Measurements from ENCODE around the gene FAM81A. TPM values are rescaled to one million over a fixed set of nuclear protein-coding genes. Genes with fewer than 3 reads are reported as not detected.

Gene FAM81A
- total and polyA plus RNA-seq, 2 donors (not counting 1 experiment from before 2014, with no cell fraction given), result 0.24 to 0.33 TPM

DNA sequence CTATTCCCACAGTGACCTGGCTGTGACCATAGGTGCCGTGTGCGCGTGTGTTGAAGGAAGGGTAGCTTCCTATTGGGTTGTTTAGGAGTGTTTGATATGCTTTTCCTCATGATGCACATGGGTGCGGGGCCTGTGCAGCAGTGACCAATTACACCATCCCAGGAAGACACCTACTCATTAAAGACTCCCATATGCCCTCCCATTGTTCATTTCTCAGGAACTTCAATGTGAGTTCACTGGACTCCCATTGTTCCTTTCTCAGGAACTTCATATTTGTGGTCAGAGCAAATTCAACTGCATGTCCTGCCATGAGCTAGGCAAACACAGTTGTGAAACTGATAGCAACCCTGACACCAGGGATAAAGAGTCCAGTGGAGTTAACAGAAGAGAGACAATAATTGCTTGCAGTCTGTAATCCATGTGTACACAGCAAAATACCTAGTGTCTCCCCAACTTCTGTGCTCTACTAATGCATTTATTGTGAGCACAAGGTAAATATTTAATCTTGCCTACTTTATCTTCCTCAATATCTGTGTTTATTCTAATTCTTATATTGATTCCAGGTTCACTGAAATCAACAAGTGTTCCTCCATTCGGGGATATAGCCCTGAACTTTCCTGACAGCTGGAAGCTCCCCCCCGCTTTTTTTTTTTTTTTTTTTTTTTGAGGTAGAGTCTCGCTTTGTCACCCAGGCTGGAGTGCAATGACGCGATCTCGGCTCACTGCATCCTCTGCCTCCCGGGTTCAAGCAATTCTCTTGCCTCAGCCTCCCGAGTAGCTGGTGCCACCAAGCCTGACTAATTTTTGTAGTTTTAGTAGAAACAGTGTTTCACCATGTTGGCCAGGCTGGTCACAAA, 116.1 kb downstream of the FAM81A start:
- Histone ChIP-seq H3K9ac (ENCODE audit: insufficient read depth, low read length) (no peak overlapping the region), H3K4me2 (ENCODE audit: extremely low read depth, insufficient read depth, low read length) (no peak overlapping the region), H2AFZ (ENCODE audit: low read length) (no peak overlapping the region), H4K20me1 (ENCODE audit: control insufficient read depth, extremely low read depth, insufficient read depth, low read length) (no peaks in the 10 kb centered on the region), H3K36me3 (ENCODE audit: control insufficient read depth, insufficient read depth, low read length) (no peaks in the 10 kb centered on the region), H3K9me3 (ENCODE audit: control insufficient read depth, insufficient read depth, low read depth, low read length) (no peaks in the 10 kb centered on the region), H3K4me3 (replicated peaks in 1 of 4; ENCODE audit: control extremely low read depth in 1 of 4, insufficient read depth in 1 of 4, low read depth in 3 of 4, low read length in 4 of 4) (no peak overlapping the region), H3K79me2 (ENCODE audit: control insufficient read depth, insufficient read depth, low read length) (no peaks in the 10 kb centered on the region), H3K4me1 (ENCODE audit: control insufficient read depth, extremely low read depth, insufficient read depth, low read length) (no peaks in the 10 kb centered on the region), H3K27me3 (ENCODE audit: control insufficient read depth, insufficient read depth, low read length) (no peaks in the 10 kb centered on the region), H3K27ac (ENCODE audit: insufficient read depth, low read length) (no peak overlapping the region)
- TF ChIP-seq, protein P1, sequence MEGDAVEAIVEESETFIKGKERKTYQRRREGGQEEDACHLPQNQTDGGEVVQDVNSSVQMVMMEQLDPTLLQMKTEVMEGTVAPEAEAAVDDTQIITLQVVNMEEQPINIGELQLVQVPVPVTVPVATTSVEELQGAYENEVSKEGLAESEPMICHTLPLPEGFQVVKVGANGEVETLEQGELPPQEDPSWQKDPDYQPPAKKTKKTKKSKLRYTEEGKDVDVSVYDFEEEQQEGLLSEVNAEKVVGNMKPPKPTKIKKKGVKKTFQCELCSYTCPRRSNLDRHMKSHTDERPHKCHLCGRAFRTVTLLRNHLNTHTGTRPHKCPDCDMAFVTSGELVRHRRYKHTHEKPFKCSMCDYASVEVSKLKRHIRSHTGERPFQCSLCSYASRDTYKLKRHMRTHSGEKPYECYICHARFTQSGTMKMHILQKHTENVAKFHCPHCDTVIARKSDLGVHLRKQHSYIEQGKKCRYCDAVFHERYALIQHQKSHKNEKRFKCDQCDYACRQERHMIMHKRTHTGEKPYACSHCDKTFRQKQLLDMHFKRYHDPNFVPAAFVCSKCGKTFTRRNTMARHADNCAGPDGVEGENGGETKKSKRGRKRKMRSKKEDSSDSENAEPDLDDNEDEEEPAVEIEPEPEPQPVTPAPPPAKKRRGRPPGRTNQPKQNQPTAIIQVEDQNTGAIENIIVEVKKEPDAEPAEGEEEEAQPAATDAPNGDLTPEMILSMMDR (conservative IDR thresholded peaks at IDR 0.05 in 1 of 2, IDR thresholded peaks at IDR 0.05 in 1 of 2; ENCODE audit: low read depth in 1 of 2, low read length in 2 of 2), result no peak
- no peak for TF ChIP-seq EZH2 (IDR thresholded peaks at IDR 0.05; ENCODE audit: low read length, missing control alignments)
- peak in 1 of 2 donors; percentile 84 for DNase-seq (ENCODE audit: low read depth in 2 of 2)

DNA sequence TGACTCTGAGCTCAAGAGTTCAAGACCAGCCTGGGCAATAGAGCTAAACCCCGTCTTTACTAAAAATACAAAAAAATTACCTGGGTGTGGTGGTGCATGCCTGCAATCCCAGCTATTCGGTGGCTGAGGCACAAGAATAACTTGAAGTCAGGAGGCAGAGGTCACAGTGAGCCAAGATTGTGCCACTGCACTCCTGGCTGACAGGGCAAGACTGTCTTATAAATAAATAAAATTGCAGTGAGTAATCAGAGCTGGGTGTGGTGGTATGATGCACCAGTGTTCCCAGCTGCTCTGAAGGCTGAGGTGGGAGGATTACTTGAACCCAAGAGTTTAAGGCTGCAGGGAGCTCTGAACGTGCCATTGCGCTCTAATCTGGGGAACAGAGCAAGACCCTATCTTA, 117.7 kb downstream of the FAM81A start:
- no peak overlapping the region for H3K4me2 ChIP-seq (ENCODE audit: extremely low read depth, insufficient read depth, low read length)
- H3K4me3 ChIP-seq (replicated peaks in 1 of 4; ENCODE audit: control extremely low read depth in 1 of 4, insufficient read depth in 1 of 4, low read depth in 3 of 4, low read length in 4 of 4), result no peak overlapping the region
- H3K4me1 ChIP-seq (ENCODE audit: control insufficient read depth, extremely low read depth, insufficient read depth, low read length), result no peaks in the 10 kb centered on the region
- peak; percentile 5 to 10 for DNase-seq (ENCODE audit: low read depth in 2 of 2)
- H2AFZ ChIP-seq (ENCODE audit: low read length), result no peak overlapping the region
- H3K27ac ChIP-seq (ENCODE audit: insufficient read depth, low read length), result no peak overlapping the region
- no peaks in the 10 kb centered on the region for H3K27me3 ChIP-seq (ENCODE audit: control insufficient read depth, insufficient read depth, low read length)
- H3K9me3 ChIP-seq (ENCODE audit: control insufficient read depth, insufficient read depth, low read depth, low read length), result no peaks in the 10 kb centered on the region
- TF ChIP-seq, protein P1 (conservative IDR thresholded peaks at IDR 0.05 in 1 of 2, IDR thresholded peaks at IDR 0.05 in 1 of 2; ENCODE audit: low read depth in 1 of 2, low read length in 2 of 2), result no peak
- TF ChIP-seq EZH2 (IDR thresholded peaks at IDR 0.05; ENCODE audit: low read length, missing control alignments), result no peak
- H4K20me1 ChIP-seq (ENCODE audit: control insufficient read depth, extremely low read depth, insufficient read depth, low read length), result no peaks in the 10 kb centered on the region
- no peak overlapping the region for H3K9ac ChIP-seq (ENCODE audit: insufficient read depth, low read length)
- no peaks in the 10 kb centered on the region for H3K36me3 ChIP-seq (ENCODE audit: control insufficient read depth, insufficient read depth, low read length)
- no peaks in the 10 kb centered on the region for H3K79me2 ChIP-seq (ENCODE audit: control insufficient read depth, insufficient read depth, low read length)

DNA sequence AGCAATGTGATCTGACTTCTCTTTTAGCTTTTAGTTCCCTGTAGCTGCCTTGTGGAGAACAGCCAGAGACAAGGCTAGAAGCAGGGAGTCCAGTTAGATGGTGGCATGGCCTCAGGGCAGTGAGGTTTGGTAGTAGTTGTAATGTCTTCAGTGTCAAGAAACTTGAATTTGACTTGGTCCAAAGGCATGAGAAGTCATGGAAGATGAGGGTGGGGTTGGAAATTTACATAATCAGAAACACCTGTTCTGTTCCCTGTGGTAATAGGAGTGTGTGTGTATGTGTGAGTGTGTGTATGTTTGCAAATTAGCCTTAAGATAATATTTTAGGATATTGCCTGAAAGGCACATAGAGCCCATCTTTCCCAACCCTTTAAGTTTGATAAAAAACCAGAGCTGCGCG, 118.4 kb downstream of the FAM81A start:
- Histone ChIP-seq H3K36me3 (ENCODE audit: control insufficient read depth, insufficient read depth, low read length) (no peaks in the 10 kb centered on the region), H3K9me3 (ENCODE audit: control insufficient read depth, insufficient read depth, low read depth, low read length) (no peaks in the 10 kb centered on the region), H3K4me1 (ENCODE audit: control insufficient read depth, extremely low read depth, insufficient read depth, low read length) (no peaks in the 10 kb centered on the region), H4K20me1 (ENCODE audit: control insufficient read depth, extremely low read depth, insufficient read depth, low read length) (no peaks in the 10 kb centered on the region), H3K4me3 (replicated peaks in 1 of 4; ENCODE audit: control extremely low read depth in 1 of 4, insufficient read depth in 1 of 4, low read depth in 3 of 4, low read length in 4 of 4) (no peak overlapping the region), H3K79me2 (ENCODE audit: control insufficient read depth, insufficient read depth, low read length) (no peaks in the 10 kb centered on the region), H3K27me3 (ENCODE audit: control insufficient read depth, insufficient read depth, low read length) (no peaks in the 10 kb centered on the region), H3K4me2 (ENCODE audit: extremely low read depth, insufficient read depth, low read length) (no peak overlapping the region), H3K9ac (ENCODE audit: insufficient read depth, low read length) (no peak overlapping the region), H3K27ac (ENCODE audit: insufficient read depth, low read length) (no peak overlapping the region), H2AFZ (ENCODE audit: low read length) (no peak overlapping the region)
- DNase-seq (ENCODE audit: low read depth in 2 of 2), result no peak
- TF ChIP-seq EZH2 (IDR thresholded peaks at IDR 0.05; ENCODE audit: low read length, missing control alignments), result no peak
- TF ChIP-seq, protein P1 (conservative IDR thresholded peaks at IDR 0.05 in 1 of 2, IDR thresholded peaks at IDR 0.05 in 1 of 2; ENCODE audit: low read depth in 1 of 2, low read length in 2 of 2), result no peak
